GM12874 (cell line): ENCODE data around the gene TP53INP2.

Experiments
- CTCF ChIP-seq: IDR thresholded peaks from 2 replicates; pipeline ENCODE4 v1.5.1; 2011; ENCODE audit warnings: low read depth, mild to moderate bottlenecking, control low read depth, low read length, moderate library complexity; ENCODE audit not compliant: insufficient read depth

Gene TP53INP2

GRCh38 chr20:34676642-34677373 is 27.3 kb upstream of the TP53INP2 start, which contains the start of gene PIGU:
Gene PIGU, minus strand, starts transcription at chr20:34677092. Its CDS starts 7 bp downstream, at chr20:34677085.
- TF ChIP-seq CTCF: 0 out of 2 replicates have a peak, but pooled peaks have one; percentile 10

DNA sequence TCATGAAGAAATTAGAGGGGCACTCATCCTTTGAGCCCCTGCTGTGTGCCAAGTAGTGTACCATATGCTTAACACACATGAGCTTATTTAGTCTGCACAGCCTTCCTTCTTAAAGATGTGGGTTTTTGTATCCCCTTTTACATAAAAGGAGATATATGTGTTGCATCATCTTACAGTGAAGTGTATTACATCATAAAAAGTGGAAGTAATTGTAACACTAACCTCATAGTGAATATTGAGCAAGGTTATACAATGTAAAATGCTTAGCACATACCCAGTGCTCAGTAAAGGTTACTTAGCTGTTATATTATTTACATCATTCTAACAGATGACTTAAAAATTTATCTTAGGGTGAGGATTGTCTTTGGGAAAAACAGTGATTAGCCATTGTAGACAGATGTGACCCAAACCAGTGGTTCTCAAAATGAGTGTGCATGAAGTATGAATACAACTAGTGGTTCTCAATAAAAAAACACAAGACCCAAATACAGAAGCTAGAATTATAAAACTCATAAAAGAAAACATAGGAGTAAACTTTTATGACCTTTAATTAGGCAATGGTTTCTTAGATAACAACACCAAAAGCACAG is 23.5 kb upstream of the TP53INP2 start:
- no peak for TF ChIP-seq CTCF

- no peak for TF ChIP-seq CTCF
Measured at GRCh38 chr20:34683667-34684066, 20.5 kb upstream of the TP53INP2 start.

DNA sequence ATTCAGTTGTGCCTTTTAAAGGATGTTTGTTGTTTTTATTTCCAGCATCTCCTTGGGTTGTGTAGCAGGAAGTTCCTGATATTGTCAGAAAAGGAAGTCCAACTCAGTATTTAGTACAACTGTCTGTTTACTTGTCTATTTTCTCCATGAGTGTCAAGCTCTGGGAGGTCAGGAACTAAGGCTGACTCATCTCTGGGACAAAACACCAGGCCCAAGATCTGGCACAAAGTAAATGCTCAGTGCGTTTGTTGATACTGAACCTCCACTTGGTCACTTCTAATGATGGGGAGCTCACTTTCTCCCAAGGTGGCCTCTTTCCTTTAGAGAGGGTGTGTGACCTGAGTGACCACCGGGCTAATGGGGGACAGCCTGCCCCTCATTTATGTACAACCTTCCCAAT is 14.7 kb upstream of the TP53INP2 start:
- TF ChIP-seq CTCF: no peak

GRCh38 chr20:34691838-34692237 is 12.3 kb upstream of the TP53INP2 start:
- TF ChIP-seq CTCF: no peak

DNA sequence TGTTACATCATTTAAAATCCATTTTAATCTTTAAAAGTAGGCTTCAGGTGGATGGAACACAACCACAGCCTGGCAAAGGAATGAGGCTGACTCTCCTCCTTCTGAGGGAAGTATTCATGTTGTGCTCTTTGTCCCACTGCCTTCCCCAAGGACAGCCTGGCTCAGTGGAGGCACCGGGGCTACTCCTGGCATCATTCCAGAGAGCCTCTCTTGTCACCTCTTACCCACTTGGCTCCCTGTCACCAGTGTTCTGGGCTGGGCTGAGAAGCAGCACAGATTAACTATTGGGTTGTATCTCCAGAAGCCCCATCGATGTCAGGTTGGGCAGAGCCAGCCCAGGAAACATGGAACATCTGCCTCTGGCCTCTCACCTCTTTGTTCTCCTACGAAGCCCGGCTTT is 10.7 kb upstream of the TP53INP2 start:
- no peak for TF ChIP-seq CTCF

DNA sequence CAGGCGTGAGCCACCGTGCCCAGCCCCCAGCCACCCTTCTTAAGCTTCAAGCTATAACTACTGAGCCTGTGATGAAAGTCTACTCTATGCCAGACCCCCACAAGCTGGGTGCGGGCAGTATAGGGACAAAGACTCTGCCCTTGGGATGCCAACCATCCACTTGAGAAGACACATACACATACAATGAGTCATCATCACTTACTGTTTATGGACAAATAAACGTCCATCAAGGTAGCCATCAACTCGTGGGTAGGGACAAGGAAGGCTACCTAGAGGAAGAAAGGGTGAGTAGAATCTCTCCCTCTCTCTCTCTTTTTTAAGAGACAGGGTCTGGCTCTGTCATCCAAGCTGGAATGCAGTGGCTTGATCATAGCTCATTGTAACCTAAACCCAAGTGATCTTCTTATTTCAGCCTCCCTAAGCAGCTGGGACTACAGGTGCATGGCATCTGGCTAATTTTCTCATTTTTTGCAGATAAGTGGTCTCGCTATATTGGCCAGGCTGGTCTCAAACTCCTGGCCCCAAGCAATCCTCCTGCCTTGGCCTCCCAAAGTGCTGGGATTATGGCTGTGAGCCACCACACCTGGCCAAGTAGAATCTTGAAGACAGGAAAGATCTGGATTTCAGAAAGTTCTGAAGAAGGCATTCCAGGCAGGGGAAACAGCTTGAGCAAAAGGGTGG is 2.6 kb upstream of the TP53INP2 start:
- TF ChIP-seq CTCF: no peak
